ENCODE results near the gene KLRG1. TPM values are rescaled to one million over a fixed set of nuclear protein-coding genes. Genes with fewer than 3 reads are reported as not detected.

KLRG1 gene
- total RNA-seq, 1 donor from 2014 or later = 1.2 TPM

- no peak for TF ChIP-seq CTCF (conservative IDR thresholded peaks at IDR 0.05; ENCODE audit: low read depth, low read length)
- H3K4me3 ChIP-seq (ENCODE audit: low read depth, low read length) = no peak overlapping the region
- DNase-seq (ENCODE audit: low read depth) = no peak
These were observed 5.9 kb downstream of the KLRG1 start for GRCh38 chr12:8995021-8995775.

DNA sequence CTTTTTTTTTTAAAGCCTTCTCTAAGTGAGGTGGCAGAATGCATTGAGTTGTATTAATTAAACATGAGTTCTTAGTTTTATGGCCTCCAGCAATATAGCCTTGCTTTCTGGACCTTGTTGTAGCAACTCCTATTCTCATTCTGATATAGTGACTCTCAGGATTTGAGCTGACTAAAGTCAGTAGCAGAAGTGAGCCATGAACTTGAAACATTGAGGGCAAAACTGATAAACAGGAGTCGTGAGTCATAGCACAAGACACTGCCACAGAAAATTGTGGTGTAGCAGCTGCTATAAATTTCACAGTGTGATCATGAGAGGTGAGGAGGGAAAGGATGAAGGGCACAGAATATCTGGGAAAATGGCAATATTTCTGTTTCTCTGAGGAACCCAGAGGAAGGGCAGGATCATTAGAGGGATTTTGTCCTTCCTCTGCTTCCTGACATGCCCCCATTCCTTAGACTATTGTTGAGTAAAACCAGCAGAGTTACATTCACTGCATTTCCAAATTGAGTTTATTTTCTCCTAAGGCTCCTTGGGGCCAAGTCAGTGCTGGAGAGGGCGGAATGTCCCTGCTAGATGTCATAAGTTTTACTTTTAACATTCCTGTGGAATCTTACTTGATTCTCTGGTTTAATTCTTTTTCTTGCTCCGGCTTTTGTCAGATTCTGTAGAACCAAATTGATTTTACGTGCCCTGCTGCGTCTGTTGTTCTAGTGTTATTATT, 7.5 kb downstream of the KLRG1 start:
- no peak overlapping the region for H3K4me3 ChIP-seq (ENCODE audit: low read depth, low read length)
- DNase-seq (ENCODE audit: low read depth) = peak; percentile 9
- TF ChIP-seq CTCF (conservative IDR thresholded peaks at IDR 0.05; ENCODE audit: low read depth, low read length) = no peak

DNA sequence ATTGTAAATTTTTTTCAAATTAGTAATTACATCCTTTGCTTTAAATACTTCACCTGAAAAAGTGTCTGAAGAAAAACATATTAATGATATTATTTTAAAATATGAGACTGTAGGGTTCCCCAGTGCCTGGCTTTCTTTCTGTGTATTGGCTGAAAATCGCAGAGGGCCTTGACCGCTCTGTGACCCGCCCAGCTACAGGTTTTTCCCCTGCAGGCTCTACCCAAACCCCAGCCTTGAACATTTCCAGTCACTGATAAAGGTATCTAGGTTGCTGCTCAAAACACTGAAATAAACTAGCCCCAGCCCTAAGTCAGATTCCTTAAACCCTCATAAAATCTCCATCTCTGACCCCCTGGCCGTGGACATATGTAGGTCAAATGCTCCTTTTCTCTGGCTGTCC, 11.9 kb downstream of the KLRG1 start:
- H3K4me3 ChIP-seq (ENCODE audit: low read depth, low read length) = no peak overlapping the region
- DNase-seq (ENCODE audit: low read depth) = no peak
- TF ChIP-seq CTCF (conservative IDR thresholded peaks at IDR 0.05; ENCODE audit: low read depth, low read length) = no peak

DNA sequence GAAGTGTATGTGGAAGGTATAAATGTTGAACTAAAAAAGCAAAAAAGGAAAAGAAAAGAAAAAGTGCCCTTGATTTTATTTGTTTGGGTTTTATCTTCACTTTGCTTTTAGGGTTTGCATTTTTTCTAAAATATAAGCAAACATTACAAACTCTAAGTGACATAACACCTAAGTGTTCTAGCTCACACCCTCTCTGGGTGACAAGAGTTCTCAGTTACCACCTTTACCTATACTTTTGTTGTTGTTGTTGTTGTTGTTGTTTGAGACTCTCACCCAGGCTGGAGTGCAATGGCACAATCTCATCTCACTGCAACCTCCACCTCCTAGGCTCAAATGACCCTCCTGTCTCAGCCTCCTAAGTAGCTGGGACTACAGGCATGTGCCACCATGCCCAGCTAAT, 13.0 kb downstream of the KLRG1 start:
- no peak for DNase-seq (ENCODE audit: low read depth)
- TF ChIP-seq CTCF (conservative IDR thresholded peaks at IDR 0.05; ENCODE audit: low read depth, low read length) = no peak
- no peak overlapping the region for H3K4me3 ChIP-seq (ENCODE audit: low read depth, low read length)

- DNase-seq (ENCODE audit: low read depth) = no peak
- H3K4me3 ChIP-seq (ENCODE audit: low read depth, low read length) = no peak overlapping the region
- no peak for TF ChIP-seq CTCF (conservative IDR thresholded peaks at IDR 0.05; ENCODE audit: low read depth, low read length)
These were observed 33.2 kb downstream of the KLRG1 start for GRCh38 chr12:9022592-9022991.

- no peak overlapping the region for H3K4me3 ChIP-seq (ENCODE audit: low read depth, low read length)
- no peak for TF ChIP-seq CTCF (conservative IDR thresholded peaks at IDR 0.05; ENCODE audit: low read depth, low read length)
- no peak for DNase-seq (ENCODE audit: low read depth)
These were observed 35.2 kb downstream of the KLRG1 start for GRCh38 chr12:9024512-9024911.
